ENCODE results near the gene DCDC1.

The DCDC1 gene

DNA sequence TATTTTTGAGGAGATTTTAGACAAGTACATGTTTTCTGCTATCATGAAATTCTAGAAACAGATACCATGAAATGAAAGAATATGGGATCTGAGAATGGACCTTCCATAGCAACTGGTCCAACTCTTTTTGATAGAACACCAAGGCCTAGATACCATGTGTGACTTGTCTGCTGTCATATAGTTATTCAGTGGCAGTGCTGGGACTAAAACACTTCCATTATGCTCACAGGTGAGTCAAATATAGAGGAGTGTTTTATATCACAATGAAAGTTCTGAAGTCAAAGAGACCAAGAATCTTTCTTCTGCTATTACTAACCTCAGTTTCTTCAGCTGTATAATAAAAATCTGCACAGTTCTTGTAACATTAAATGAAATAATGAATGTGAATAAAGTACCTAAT, 276.9 kb downstream of the DCDC1 start:
- DNase-seq, result no peak

DNA sequence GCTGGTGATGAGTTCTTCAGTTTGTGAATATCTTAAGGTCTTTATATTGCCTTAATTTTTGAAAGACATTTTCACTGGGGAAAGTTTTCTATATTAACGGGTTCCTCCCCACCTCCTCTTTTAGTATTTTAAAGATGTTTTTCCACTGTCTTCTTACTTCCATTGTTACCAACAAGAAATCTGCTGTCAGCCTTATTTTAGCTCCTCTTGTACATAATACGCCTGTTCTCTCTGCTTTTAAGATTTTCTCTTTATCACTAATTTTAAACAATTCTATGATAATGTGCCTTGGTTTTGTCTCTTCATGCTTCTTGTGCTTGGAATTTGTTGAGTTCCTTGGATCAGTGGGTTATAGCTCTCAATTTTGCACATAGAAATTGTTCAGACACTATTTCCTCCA, 280.4 kb downstream of the DCDC1 start:
- no peak for DNase-seq

DNA sequence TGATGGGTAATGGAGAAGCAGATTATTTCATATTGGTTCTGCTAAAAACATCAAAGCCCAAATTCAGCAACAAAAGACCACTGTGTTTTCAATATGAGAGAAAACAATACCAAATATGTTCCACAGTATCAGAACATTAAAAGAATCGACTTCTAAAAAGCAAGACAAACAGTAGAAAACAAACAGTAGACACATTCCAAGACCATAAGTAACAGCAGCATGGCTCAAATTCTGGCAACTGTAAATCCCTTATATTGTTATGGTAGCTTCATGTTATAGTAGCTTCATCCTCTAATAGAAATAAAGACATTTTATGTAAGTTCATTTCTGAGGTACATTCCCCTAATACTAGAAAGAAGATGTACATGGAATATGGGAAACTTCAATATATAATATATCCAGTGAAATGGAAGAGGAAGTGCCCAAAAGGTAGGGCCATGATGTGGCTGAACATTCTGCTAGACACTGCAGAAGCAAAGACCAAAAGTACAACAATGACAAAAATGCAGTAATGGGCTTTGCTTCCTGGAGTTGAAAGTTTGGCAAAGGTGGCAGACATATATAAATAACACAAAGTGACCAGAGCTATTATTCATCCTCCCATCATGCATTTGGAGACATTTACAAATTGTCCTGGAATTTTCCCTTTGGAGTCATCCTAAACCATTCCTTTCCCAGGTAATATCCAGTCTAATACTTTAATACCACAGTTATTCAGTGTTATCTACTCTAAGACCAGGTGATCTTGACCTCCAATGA, 299.9 kb downstream of the DCDC1 start:
- no peak for DNase-seq

DNA sequence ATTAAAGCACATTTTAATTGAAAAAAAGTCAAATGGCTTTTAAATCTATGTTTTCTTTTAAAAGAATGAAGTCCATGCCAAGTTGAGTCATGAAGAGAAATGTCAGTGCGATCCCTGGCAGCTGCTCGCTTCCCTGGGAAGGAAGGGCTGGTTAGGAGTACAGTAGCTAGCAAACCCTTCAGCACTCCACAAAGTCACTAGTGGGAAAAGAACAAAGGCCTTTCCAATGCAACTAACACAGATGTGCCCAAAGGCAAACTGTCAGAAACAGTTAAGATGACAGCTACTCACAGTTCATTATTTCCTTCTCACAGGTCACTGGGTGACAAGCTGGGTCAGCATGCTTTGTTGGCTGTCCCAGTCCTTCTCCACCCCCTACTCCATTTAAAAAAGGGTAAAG, 308.7 kb downstream of the DCDC1 start:
- DNase-seq, result no peak

DNA sequence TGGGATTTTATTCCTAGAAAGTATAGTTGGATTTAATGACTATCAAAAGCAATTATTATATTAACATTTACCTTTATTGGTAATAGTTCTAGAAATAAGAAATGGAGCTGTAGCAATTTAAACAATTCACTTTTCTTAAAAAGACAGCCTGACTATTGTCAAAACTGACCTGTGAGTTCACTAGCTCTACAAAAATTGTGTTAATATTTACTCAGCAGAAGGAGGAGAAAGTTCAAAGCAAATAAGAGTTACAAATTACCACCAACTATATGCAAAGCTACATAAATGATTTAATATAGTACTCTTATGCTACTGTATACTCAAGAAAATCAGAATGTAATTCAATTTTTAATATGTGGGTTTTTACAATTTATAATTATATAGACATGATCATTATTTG, 310.0 kb downstream of the DCDC1 start:
- DNase-seq, result no peak

DNA sequence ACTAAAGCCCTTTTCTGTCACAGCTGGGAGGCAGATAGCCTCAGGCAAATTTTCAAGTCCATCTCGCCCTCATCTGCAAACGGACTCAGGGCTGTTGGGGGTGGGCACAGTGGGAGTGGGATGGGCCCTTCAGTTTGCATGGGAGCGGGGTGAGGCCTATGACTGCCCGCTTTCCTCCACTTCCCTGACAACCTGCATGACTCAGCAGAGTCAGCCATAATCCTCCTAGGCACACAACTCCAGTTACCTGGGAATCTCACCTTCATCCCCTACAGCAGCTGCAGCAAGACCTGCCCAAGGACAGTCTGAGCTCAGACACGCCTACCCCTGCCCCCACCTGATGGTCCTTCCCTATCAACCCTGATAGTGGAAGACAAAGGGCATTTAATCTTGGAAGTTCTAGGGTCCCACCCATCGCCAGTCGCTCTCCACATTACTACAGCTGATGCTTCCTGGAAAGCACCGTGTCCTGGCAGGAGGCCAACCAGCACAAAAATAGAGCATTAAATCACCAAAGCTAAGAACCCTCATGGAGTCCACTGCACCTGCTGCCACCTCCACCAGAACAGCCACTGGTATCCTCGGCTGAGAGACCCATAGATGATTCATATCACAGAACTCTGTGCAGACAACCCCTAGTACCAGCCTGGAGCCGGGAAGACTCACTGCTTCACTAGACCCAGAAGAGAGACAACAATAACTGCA, 319.3 kb downstream of the DCDC1 start:
- no peak for DNase-seq

DNA sequence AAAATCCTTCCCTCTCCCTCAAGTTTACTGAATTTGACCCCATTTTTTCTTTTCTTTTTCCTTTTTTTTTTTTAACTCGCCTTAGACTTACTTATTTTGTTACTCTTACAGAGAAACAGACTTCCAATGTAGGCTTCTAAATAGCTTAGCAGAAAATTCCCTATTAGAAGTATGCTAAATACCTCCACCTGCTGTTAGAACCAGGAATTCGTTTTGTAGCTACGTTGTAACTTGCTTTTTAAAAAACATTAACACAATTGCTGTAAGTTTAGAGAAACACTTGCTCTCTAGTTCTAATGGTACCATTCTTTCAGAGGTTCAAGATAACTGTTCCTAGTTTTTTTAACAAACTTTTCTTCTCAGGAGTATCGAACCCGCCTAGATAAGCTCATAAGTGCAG, 324.2 kb downstream of the DCDC1 start:
- DNase-seq, result no peak

DNA sequence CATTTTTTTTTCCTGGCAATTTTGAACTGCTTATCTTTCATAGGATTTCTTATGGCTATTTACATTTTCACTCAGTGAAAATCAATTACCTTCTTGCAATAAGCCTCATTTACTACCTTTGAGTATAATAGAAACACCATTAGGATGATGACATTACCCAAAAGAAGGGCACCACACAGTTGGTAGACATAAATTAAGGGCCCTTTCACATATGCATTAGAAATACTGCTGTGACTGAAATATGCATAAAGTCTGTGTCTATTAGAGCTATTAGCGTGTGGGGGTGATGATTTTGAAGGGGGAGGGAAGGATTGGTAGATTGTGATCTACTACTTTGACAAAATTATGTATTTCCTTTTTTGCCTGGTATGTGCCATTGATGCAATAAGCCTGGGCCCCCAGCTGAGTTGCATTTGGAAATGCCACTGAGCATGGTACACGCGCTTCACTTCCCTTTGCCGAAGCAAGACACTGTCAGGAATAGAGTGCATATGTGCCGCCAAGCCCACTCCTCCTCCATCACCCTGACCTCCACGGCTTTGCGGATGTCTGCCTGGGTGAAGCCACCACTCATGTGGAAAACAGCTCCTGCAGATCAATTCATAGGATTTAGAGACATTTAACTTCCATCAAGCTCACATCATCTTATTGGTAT, 339.3 kb downstream of the DCDC1 start:
- no peak for DNase-seq

DNA sequence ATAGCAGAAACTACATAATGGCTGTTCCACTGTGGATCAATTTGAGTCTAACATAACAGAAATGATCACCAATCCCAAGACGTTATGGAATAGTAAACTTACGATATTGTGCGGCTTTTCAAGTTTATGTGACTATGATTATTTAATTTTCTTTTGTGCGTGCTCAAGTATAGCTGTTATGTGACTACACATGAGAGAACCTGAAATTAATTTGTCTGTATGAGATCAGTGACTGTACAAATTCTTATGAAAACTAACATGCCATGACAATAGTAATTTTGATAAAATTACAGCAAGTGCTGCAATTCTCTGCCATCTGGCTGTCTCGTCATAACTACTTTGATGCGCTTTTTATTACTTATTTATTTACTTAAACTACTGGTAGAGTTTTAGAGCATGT, 343.2 kb downstream of the DCDC1 start:
- DNase-seq, result no peak

DNA sequence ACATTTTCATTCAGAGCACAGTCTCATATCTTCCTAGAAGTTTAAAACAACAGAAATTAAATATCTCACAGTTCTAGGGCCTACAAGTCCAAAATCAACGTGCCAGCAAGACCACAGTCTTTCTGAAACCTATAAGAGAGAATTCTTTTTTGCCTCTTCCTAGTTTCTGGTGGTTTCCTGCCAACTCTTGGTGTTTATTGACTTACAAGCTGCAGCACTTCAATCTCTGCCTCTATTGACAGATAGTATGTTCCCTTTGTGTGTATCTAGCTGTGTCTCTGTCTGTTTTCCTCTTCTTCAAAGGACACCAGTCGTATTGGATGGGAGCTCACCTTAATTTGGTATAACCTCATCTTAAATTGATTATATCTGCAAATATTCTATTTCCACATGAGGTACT, 347.5 kb downstream of the DCDC1 start:
- no peak for DNase-seq

DNA sequence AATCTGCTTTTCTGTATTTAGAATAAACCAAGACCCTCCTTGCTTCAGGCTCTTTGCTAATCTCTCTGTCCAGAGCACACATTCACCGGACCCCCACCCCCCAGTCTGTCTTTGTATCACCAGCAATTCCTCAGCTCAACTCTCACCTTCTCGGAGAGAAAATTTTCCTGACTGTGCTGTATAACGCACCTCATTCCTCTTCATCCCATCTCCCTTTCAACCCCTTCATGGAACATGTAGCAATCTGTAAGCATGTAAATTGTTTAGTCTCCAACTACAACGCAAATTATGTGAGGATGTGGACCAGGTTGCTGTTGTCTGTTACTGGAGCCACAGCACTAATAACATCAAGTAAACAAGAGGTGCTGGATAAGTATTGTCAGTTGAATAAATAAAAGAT, 349.8 kb downstream of the DCDC1 start:
- DNase-seq, result no peak

DNA sequence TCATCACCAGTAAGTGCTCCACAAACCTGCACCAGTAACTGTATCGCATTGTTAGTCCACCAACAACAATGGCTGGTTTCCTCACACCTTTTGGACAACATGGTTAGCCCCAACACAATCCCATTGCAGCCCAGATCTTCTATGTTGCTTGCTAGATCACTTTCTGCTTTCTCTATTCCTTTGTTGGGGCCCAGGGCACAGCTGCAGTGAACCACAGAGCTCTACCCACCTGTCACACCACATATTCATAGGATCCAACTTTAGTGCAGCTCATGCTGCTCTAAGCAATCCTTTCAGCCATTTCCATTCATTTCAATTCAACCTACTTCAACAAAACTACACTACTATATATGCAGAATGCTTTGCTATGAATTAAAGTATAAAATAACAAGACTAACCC, 364.3 kb downstream of the DCDC1 start:
- no peak for DNase-seq

DNA sequence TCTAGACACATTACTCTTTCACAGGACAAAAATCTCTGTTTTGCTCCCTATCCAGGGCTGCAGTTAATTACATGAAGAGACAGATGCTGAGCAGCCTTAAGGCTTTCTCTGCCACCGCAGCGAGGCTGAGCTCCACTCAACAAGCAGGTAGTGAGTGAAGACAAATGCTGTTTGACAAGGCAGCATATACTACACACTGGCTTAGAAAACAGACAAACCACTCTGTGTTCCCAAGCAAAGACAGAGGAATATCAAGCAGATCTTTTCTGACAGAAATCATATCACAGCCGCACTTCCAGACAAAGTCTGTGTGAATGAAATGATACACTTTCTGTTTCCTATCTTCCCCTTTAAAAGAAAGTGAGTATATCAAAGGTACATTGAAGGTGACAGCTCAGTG, 368.1 kb downstream of the DCDC1 start:
- DNase-seq, result no peak

DNA sequence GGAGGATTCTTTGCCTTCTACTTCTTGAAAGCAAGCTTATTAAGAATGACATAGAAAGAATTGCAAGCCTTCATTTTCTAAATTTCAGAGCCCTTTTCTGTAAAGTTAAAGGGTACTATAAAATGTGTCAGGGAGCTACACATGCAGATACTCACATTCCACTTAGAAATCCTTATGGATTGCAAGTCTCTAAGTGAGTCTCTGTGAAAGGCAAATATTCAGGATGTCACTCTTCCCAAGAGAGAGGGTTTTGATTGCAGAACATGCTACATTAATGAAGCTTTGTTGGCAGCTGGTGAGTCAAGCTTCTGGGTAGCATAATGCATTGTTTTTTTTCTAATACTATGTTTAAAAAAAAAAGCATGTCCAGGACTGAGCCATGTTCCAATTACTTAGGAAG, 369.2 kb downstream of the DCDC1 start:
- no peak for DNase-seq

DNA sequence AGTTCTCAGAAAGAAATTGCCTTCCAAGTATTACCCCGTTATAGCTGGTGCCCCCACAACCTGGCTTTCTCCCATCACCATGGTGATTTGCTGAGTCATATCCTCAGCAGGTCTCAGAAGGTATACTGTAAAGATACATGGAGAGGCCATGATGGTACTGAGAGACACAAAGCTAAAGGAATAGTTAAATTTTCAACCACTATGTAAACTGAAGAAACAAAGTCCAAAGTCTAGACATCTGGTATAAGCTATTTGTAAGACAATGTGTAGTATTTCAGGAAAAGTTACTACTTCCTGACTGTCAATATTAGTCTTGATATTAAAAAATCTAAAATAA, 377.1 kb downstream of the DCDC1 start:
- no peak for DNase-seq

DNA sequence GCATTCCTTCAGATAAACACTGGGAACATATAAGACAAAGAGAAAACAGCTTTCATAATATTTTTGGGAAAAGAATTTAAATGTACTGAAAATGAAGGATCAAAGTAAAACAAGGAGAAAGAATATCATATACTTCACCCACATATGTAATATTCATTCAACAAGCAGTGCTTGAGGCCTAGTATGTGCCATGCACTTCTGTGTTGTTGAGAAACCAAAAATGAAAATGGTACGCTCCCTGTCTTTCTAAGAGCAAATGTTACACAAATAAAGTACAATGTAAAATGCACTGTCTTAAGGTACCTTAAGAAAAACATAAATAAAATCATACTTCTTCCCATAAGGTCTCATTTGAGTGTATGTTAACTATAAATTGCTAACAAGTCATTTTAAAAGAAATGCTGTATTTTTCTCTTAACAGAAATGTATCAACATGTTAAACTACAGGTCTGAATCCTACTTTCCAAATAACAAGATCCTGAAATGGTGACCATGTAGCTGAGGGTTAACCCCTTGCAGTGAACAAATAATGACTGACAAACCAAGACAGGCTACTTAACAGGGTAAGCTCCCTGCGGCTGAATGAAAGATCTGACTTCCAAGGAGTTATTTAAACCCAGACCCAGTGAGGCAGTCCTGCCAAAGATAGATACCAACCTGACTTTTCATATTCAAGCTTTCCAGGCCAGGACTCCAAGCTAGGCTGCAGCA, 377.6 kb downstream of the DCDC1 start:
- DNase-seq, result no peak

DNA sequence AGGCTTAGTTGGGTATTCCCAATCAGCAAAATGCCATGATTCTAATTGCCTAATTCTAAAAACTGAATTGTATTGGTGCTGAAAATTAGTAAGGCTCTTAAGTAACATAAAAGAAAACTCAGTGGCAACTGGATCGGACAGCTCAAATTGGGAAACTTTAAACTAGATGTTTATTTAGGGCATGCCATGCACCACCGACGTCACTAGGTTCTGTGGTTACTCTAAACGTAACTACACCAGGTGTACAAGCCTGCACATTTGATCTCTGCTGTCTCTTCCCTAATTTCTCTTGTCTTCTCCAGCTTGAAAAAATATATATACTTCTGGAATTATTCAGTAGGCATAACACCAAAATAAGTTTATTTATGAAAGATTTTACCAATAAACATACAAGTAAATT, 378.2 kb downstream of the DCDC1 start:
- no peak for DNase-seq

DNA sequence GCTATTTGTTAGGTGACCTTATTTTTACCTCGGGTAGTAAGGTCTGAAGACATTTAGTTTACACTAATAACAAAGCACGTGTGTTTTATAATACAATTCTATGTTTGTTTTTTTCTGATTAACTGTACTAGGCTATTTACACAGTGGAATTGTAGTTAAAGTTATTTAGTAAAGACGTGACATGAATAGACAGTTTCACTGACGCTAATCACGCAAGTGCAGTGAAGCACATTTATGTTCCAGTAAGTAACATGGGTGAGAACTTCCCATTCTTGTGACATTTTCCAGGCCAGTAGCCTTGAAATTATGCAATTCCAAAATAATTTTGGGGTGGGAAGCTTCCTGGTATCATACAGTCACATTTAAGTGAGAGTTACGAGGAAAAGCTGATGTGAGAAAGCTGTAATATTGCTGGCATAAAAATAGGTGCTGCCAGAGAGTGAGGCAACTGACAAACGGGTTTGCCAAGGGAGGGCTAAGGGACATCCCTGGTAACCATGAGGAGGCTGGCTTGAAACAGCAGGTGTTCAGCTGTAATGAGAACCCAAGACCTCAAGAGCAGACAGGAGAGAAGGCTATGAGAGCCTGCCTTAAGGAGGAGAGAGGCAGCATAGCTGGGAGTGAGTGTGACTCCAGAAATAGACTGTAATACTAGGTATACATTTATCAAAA, 378.8 kb downstream of the DCDC1 start:
- no peak for DNase-seq

DNA sequence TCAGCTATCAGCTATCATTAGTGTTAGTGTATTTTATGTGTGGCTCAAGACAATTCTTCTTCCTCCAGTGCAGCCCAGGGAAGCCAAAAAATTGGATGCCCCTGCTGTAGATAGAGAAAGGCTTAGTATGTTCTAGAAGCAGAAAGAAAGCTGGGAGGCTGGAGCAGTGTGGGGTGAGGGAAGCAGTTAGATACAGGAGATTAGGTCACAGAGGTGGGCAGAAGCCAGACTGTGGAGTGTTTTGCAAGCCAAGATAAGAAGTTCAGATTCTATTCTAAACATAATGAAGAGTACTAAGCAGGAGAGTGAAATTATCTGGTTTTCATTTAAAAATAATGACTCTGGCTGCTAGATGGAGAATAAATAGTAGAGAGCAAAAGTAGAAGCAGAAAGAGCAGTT, 381.7 kb downstream of the DCDC1 start:
- DNase-seq, result no peak

DNA sequence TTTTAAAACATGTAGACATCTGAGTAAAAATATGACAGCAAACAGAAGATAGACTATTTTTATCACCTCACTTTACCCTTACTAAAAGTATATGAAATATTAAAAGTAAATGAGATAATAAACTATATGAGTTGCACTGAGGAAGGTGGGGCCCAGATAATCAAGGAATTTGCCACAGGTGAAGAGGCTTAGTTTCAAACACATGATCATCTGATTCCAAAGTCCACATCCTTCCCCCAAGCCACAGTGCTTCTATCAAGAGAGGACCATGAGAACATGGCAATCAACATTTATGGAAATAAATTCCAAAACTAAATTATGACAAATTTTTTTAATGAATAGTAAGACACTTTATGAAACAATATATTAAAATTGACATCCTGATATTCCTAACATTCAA, 384.0 kb downstream of the DCDC1 start:
- no peak for DNase-seq

DNA sequence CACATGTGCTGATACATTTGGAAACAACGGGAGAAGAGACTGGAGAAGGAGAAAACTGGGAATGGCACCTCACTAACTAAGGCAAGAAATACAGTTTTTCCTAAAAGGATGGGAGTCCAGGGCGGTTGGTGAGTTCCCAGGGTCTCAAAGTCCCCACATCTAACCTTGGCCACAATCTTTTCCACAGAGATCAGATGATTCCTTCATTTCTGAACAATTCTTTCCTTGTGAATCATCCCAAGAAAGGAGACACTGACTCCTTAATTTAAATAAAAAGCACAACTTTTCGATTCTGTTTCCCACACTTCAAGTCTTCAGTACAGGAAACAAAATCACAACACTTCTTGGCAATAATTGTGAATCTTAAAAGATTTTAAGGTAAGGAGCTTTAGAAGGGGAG, 384.7 kb downstream of the DCDC1 start:
- DNase-seq, result no peak

DNA sequence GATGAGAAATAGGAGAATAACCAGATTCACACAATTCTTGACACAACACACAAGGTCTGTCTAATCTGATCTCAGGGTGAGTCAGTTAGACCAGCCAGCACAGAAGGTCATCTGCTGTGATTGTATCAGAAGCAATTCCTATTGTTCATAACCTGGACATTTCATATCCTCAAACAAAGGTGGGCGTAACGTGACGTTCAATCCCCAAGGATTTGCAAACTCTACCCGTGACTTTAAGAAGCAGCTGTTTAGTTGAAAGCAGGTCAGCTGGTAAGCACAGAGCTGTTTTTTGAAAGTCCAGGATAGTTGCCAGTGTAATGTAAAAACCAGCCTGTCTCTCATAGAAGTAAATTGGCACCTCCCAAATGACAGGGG, 385.1 kb downstream of the DCDC1 start:
- no peak for DNase-seq

DNA sequence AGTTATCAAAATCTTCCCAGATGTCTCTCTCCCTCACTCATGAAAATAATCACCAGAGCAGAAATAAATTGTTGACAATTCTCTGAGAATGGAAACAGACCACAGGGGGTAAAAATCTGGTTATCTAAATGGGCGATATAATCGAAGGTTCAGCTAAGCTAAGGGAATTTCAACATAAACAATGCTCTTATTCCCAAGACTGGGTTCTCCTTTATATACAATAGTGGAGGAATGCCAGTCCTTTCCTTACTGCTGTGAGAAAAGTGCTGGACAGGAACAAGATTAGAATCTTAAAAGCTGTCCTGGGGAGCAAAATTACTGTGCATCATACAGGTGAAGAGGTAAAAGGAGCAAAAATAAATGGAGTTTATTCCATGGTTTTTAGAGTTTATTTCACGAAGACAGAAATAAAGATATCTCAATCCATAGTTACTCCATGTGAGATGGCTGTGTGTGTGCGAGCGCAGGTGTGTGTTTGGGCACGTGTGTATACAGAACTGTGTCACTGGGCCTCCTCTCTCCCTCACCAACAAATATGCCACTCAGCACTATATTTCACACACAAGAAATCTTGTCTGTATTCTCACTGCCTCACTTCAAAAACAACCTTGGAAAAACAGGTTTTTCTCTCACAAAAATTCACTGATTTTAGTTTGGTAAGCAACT, 385.6 kb downstream of the DCDC1 start:
- no peak for DNase-seq

Data from stimulated activated CD4-positive, alpha-beta T cell treated with anti-CD3 and anti-CD28 coated beads, Interleukin-12 subunit alpha, Interleukin-12 subunit beta, amount 100 ng/mL, for 4 hours (primary cell).